ENCODE data around the gene DNTTIP2.
"Not testable (repeated sequence)": the region's sequence is repeated elsewhere in the genome, so short reads cannot be mapped to it uniquely, and the experiment has no call there.

The DNTTIP2 gene

DNA sequence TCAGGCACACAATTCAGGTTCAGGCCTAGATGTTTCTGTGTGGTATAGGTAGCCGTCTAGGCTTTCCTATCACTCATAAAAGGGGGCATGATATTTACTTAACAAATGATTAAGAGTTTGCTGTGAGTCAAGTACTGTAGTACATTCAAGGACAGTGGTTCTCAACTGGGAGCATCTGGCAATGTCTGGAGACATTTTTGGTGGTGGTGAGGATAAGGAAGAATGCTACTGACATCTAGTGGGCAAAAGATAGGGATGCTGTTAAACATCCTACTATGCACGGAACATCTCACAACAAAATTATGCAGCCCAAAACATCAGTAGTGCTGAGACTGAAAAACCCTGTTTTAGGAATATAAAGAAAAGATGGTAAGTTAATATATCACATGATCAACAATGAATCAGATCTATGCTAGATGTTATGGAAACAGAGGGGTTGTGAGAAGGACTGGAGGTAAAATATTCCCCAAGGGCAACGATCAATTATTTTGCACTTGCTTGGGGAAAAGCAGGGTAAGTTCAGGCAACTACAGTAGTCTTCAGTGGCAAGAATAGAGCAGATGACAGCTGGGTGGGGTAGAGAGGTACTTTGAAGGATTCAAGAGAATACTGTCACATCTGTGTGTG, 4.9 kb downstream of the DNTTIP2 start:
- DNase-seq (ENCODE audit: low read depth): no peak

DNA sequence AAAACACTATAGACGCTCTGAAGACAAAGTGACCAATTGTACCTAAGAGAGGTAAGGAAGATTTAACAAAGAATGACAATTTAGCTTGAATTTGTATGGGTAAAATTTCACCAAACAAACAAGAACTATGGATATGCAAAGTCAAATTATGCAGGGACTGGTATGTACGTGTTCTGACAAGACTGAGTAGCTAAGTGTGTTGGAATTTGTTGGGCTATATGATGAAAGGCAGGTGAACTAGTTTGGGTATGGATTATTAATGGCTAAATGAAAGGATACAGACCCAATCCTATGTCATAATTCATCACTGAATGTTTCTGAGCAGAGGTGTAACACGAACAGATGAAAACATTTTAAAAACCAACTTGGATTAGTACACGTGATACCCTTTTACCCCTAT, 7.6 kb downstream of the DNTTIP2 start:
- no peak for DNase-seq (ENCODE audit: low read depth)

DNA sequence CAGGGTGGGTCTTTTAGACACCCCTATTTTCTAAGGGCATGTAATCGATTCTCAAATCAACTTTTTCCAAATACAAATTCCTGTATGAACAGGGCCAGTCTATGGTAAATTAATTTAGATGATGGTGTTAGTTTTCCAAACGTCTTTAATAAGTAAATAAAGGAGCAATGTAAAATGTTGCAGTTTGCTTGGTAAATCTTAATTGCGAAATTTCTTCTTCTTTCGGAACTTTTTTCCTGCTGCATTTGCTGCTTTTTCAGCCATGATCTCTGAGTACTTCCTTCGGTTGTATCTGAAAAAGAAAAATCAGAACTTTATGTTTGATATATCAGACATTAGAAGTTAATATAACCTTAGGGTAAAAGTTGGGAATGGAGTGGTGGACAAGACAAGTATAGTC, 9.4 kb downstream of the DNTTIP2 start:
- no peak for DNase-seq (ENCODE audit: low read depth)

DNA sequence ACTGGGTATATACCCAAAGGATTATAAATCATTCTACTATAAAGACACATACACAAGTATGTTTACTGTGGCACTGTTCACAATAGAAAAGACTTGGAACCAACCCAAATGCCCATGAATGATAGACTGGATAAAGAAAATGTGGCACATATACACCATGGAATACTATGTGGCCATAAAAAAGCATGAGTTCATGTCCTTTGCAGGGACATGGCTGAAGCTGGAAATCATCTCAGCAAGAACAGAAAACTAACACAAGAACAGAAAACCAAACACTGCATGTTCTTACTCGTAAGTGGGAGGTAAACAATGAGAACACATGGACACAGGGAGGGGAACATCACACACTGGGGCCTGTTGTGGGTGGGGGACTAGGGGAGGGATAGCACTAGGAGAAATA, 10.5 kb downstream of the DNTTIP2 start:
- not testable (repeated sequence) for DNase-seq (ENCODE audit: low read depth)

DNA sequence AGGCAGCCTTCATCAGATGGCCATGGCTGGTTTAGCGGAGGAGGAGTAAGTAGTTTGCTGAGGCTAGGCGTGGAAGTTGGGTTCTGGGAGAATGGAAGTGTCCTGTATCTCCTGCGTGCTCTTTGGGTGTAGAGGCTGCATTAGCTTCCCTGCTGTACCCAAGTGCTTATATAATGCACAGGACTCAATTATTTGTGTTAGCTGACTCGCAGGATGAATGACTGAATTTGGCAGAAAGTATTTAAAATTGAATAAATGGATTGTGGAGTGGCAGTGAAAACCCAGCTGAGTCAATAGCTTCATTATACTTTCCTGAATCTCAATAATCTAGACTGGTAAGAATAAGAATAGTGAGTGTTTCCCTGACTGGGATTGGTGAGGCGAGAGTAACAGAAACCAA, 13.8 kb downstream of the DNTTIP2 start:
- no peak for DNase-seq (ENCODE audit: low read depth)

DNA sequence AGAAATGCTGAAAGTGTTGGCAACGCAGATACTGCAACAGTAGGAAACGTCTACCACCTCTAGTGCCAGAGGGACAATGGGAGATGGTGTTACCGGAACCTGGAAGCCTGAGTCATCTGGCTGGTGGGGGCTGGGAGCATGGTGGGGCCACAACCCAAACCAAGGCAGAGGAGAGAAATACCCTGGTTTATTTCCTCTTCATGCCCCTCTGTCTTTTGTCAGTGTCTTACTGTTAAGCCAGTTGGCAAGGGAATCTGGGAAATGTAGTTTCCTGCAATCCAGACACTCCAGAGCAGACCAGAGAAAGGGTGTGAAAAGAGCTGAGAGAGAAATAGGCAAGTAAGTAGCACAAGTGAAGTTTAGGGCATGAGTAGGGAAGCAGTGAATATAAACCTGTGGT, 14.8 kb downstream of the DNTTIP2 start:
- no peak for DNase-seq (ENCODE audit: low read depth)

DNA sequence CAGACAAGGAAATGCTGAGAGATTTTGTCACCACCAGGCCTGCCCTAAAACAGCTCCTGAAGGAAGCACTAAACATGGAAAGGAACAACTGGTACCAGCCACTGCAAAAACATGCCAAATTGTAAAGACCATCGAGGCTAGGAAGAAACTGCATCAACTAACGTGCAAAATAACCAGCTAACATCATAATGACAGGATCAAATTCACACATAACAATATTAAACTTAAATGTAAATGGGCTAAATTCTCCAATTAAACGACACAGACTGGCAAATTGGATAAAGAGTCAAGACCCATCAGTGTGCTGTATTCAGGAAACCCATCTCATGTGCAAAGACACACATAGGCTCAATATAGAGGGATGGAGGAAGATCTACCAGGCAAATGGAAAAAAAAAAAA, 21.4 kb downstream of the DNTTIP2 start:
- DNase-seq (ENCODE audit: low read depth): not testable (repeated sequence)

DNA sequence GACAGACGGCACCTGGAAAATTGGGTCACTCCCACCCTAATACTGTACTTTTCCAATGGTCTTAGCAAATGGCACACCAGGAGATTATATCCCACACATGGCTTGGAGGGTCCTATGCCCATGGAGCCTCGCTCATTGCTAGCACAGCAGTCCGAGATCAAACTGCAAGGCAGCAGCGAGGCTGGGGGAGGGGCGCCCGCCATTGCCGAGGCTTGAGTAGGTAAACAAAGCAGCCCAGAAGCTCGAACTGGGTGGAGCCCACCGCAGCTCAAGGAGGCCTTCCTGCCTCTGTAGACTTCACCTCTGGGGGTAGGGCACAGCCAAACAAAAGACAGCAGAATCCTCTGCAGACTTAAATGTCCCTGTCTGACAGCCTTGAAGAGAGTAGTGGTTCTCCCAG, 23.0 kb downstream of the DNTTIP2 start:
- not testable (repeated sequence) for DNase-seq (ENCODE audit: low read depth)

DNA sequence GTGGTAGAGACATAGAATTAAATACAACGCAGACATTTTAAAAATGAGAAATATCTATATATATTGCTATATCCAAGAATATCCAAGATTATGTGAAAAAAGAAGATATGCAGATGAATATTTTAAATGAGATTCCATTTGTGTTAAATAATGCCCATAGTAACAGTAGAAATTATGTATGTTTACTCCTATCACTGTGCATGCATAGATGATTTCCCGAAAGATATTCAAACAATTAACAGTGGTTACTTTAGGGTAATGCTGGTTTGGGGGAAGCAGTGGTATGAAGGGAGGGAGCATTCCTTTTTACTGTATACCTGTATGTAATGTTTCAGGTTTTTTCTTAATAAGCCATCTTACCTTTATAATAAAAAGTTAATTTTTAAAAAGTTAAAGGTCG, 25.1 kb downstream of the DNTTIP2 start:
- no peak for DNase-seq (ENCODE audit: low read depth)

DNA sequence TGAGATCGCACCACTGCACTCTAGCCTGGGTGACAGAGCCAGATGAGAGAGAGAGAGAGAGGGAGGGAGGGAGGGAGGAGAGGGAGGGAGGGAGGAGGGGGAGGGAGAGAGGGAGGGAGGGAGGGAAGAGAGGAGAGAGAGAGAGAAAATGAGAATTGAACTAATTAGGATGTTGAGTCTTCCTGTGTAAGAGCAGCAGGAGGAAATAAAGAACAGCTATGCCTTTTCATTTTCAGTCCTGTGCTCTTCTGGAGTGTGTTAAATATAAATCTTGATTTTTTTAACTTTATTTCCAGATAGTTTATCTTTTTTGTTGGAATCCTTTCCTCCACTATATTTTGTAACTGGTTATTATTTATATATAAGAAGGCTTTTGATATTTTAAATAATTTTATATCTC, 27.1 kb downstream of the DNTTIP2 start:
- no peak for DNase-seq (ENCODE audit: low read depth)

DNA sequence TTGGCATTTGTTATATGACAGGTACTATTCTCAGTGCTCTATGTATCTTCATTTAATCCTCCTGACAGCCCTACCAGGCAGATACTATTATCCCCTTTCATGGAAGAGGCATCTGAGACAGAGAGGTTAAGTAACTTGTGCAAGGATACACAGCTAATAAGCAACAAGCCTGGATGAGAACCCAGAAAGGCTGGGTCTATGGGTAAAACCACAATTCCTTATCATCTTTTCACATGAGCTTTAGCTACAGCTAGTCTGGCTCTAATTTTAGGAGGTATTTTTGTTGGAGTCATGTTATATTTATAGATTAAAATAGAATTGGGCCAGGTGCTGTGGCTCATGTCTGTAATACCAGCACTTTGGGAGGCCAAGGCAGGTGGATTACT, 27.7 kb downstream of the DNTTIP2 start:
- no peak for DNase-seq (ENCODE audit: low read depth)

DNA sequence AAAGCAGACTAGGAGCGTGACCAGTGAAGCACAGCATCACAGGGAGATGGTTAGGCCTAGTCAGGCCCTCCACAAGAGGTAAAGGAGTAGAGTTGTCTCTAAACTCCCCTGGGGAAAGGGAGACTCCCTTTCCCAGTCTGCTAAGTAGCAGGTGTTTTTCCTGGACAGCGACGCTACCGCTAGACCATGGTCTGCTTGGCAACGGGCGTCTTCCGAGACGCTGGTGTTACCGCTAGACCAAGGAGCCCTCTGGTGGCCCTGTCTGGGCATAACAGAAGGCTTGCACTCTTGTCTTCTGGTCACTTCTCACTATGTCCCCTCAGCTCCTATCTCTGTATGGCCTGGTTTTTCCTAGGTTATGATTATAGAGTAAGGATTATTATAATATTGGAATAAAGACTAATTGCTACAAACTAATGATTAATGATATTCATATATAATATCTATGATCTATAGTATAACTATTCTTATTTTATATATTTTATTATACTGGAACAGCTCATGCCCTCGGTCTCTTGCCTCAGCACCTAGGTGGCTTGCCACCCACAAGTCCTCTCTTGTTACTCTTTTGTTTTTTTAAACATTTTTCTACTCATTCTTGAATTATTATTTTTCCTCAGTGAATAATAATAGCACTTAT, 28.2 kb downstream of the DNTTIP2 start:
- DNase-seq (ENCODE audit: low read depth): not testable (repeated sequence)

DNA sequence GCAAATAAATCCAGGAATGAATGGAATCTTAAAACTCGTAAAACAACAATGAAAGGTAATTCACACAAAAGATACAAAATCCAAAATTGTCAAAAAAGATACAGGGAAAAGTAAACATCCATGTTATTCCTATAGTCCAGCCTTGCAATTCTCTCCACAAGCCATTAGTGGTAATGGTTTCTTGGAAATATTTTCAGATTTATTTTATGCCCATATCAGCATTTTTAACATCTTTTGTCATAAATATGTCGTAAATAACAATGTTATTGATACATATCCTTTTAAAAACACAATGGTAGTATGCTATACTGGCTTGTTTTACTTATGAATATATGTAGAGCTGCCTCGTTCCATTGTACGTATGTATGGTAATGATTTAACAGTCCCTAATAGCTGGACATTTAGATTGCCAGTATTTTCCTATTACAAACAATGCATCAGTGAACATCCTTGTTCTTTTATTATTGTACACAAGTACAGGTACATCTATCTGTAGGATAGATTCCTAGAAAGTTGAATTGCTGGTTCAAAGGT, 30.6 kb downstream of the DNTTIP2 start:
- no peak for DNase-seq (ENCODE audit: low read depth)

DNA sequence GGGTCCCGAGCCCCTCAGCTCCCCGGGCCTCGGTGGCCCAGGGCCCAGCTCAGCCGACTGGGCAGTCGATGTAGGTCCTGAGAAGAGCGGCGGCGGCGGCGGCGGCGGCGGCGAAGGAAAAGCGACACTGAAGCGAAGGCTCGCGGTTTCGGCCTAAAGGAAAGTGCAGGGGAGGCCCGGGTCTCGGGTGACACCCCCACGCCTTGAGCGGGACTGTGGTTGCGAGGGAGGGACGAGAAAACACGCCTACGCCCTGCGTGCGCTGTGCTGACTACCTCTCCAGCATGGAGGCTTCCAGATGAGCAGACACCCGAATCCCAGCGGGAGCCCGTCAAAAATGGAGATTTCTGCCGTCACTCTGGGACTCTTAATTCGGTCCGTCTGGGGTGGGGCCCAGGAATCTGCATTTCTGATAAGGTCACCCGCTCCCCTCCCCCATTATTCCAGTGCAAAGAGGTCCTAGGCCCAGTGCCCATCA, 31.2 kb downstream of the DNTTIP2 start:
- no peak for DNase-seq (ENCODE audit: low read depth)

DNA sequence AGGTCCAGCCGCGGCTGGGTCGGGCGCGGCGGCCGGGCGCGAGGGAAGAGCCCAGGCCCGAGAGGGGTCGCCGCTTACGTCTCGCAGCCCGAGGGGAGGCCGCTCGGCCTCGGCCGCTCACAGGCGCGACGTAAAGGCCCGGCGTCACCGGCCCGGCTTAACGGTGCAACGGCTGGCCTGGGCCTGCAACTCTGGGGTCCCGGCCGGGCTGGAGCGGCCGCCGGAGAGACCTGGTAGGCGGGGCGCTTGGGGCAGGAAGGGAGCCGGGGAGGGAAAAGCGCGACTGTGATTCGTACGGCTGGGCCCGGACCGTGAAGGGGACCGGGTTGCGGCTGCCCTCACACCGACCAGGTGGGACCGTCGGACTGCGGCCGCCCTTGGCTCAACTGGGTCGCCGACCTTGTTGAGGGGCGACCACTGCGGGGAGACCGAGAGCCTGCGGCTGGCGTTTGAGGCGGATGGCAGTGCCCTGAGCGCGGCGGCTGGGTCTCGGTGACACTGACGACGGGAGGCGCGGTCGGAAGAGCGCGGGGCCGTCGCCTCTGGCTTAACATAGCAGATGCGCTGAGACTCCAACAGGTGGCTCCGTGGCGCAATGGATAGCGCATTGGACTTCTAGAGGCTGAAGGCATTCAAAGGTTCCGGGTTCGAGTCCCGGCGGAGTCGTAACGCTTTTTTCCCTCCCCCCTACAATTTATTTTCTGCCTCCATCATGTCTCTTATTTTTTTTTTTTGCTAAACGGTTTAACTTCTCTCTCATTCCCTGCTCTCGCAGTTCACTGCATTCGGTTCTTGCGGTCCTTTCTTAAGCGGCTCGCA, 31.8 kb downstream of the DNTTIP2 start:
- peak; percentile 59 for DNase-seq (ENCODE audit: low read depth)

DNA sequence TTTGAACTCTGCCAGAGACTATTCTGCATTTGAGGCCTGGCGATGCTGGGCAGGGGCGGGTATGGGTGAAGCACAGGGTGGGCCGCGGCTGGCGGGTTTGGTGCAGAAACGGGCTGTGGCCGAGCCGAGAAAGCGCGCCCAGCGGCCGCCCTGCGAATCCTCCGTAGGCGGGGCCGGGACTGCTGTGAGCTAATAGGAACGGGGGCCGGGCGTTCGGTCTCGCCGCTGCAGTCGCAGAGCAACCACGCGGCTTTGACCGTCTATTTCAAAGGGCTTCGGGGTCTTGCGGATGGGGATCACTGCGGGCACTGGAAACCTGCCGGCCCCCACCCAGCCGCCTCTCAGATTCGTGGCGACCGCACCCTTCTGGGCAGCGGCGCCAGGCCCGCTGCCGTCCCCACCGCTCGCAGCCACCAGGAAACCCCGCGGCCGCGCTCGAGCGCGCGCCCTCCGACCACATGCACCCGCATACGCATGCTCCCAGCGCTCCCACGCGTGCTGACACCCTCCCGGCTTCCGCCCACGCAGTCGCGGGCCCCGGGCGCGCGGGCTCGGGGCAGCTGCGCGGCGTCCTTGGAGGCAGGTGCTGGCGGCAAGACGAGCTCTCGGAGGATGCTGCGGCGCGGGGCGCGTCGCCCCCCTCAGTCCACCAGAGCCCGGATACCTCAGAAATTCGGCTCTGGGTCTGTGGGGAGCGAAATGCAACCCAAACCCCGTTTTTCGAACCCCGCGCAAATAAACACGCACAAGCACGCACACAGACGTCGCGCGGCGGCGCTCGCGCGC, 32.6 kb downstream of the DNTTIP2 start:
- DNase-seq (ENCODE audit: low read depth): no peak

DNA sequence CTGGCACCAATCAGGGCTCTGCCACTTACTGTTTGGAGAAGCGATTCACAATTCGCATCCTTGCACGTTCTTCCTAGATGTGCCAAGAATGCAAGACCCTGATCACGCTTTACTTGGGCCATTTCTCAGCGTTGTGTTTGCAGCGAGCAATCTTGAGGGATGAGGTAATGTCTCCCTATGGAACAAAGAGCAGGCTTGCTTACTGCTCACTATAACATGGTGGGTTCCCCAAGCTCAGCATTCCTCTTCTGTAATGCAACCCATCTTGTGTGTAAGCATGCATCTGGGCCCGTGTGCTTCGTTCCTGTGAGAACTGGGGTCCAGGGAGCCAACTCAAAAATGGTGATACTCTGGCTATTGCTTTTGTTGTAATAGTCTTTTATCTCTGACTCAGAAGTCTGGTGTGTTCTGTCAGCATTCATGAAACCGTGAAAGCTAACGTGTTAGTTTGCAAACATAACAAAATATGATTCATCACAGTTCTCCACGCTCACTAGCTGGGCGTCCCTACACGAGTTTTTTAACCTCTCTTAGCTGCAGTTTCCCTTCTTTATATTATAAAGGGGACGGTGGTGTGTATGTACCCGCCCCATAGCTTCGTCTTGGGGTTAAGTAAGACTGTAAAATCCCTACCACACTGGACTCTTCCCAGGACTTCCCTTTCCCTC, 33.3 kb downstream of the DNTTIP2 start:
- peak; percentile 81 for DNase-seq (ENCODE audit: low read depth)

DNA sequence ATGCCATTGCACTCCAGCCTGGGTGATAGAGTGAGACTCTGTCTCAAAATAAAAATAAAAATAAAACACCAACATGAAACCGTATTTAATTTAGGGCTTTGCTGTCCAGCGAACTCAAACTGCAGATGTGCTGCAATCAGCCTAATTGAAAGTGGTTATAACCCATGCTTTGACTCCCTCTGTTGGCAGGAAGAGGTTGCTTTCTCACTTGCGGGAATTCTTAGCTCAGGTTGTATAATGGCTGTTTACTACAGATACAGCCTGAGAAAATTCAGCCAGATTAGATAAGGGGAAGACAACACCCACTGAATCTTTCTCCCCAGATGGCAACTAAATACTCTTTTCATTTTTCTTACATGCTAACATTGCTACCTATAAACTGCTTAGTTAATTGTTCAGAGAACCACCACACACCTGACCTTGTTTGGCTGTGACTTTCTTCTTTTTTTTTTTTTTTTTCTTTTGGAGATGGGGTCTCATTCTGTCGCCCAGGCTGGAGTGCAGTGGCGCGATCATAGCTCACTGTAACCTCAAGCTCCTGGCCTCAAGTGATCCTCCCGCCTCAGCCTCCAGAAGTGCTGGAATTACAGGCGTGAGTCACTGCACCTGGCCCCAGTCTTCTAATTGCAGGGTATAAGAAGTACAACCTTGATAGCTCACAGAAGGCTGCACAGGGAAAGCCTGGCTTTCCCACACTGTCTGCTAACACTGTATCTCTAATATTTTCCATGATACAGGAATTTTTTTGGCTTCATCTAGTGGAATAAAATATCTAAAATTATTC, 34.6 kb downstream of the DNTTIP2 start:
- DNase-seq (ENCODE audit: low read depth): peak; percentile 54

DNA sequence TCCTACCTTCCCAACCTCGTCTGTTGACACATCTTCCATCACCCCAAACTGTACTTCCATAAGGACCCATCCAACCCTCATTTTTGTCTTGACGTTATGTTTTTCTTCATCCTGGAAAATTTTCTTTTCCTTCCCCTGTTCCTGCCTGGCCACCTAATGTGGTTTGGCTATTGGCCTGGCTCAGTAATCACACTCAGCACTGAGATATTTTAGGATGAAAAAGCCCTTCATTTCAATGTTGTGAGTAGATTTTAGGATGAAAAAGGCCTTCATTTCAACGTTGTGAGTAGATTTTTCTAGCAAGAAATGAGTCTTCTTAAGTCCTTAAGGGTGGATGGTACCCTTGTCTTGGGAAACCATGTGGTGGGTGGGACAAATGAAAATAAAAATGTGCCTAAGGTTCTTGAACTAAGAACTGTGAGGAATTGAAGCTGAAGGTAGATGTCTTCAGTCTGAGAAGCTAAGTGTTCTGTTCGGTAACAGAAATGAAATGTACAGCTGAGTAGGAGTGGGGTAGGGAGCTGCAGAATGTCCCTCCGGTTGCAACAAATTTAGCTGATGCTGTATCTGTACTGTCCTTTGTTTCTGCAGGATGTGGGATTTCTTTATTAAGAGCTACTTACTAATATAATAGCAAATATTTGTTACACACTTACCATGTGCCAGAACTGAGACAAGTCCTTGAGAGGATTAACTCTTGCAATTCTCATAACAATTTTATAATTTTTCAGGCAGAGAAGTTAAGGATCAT, 36.1 kb downstream of the DNTTIP2 start:
- no peak for DNase-seq (ENCODE audit: low read depth)

DNA sequence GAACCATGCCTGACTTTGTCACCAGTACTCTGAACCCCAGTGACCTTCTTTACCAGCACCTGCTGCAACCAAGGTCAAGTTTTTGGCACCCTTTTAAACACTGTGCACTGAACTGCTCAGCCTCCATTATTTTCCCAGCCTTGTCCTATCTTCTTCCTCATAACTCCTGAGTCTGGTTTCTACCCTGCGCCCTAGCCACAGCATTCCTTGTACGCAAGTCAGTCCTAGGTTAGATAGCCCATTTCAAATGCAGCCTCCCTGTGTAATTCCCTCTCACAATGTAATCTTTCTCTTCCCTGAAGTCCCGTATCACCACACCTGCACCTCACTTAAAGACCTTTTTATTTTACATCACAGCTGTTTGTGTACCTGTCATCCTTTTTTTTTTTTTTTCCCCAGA, 37.2 kb downstream of the DNTTIP2 start:
- no peak for DNase-seq (ENCODE audit: low read depth)
